Testis (tissue), 2 donors: ENCODE measurements around the gene KRTAP5-9.

Experiments used
- POLR2A ChIP-seq: fragments of 450-650 bp; IDR thresholded peaks from one replicate; pipeline ENCODE4 v1.6.1; 2017; ENCODE audit warnings: antibody characterized with exemption, mild to moderate bottlenecking, moderate library complexity
- TF ChIP-seq, protein P1 (sequence below), 3 experiments: fragments of 450-650 bp in 2 of 3; fragments of 200-600 bp in 1 of 3; sonication (generic) in 1 of 3; IDR thresholded peaks; one replicate each; pipeline ENCODE4 v1.5.1; 2016 to 2019; ENCODE audit warnings: antibody characterized with exemption in 3 of 3, mild to moderate bottlenecking in 2 of 3, moderate library complexity in 1 of 3

- TF ChIP-seq, protein P1, sequence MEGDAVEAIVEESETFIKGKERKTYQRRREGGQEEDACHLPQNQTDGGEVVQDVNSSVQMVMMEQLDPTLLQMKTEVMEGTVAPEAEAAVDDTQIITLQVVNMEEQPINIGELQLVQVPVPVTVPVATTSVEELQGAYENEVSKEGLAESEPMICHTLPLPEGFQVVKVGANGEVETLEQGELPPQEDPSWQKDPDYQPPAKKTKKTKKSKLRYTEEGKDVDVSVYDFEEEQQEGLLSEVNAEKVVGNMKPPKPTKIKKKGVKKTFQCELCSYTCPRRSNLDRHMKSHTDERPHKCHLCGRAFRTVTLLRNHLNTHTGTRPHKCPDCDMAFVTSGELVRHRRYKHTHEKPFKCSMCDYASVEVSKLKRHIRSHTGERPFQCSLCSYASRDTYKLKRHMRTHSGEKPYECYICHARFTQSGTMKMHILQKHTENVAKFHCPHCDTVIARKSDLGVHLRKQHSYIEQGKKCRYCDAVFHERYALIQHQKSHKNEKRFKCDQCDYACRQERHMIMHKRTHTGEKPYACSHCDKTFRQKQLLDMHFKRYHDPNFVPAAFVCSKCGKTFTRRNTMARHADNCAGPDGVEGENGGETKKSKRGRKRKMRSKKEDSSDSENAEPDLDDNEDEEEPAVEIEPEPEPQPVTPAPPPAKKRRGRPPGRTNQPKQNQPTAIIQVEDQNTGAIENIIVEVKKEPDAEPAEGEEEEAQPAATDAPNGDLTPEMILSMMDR (IDR thresholded peaks at IDR 0.05), result no peak
- no peak for TF ChIP-seq POLR2A
These were observed 5.1 kb upstream of the KRTAP5-9 start for GRCh38 chr11:71542879-71543777.
